Measurements from ENCODE around the gene PATJ.
"Not testable (repeated sequence)": the region's sequence is repeated elsewhere in the genome, so short reads cannot be mapped to it uniquely, and the experiment has no call there.

Gene PATJ

GRCh38 chr1:62212411-62212810, 470.1 kb downstream of the PATJ start:
- no peak for TF ChIP-seq CTCF (conservative IDR thresholded peaks at IDR 0.05; ENCODE audit: low read depth, low read length)
- DNase-seq (ENCODE audit: low read depth): no peak
- no peak overlapping the region for H3K4me3 ChIP-seq (ENCODE audit: low read depth, low read length)

- H3K4me3 ChIP-seq (ENCODE audit: low read depth, low read length): no peak overlapping the region
- no peak for DNase-seq (ENCODE audit: low read depth)
- TF ChIP-seq CTCF (conservative IDR thresholded peaks at IDR 0.05; ENCODE audit: low read depth, low read length): no peak
Measured at GRCh38 chr1:62213075-62213914, 471.0 kb downstream of the PATJ start.

- no peak for DNase-seq (ENCODE audit: low read depth)
- no peak for TF ChIP-seq CTCF (conservative IDR thresholded peaks at IDR 0.05; ENCODE audit: low read depth, low read length)
- H3K4me3 ChIP-seq (ENCODE audit: low read depth, low read length): no peak overlapping the region
Measured at GRCh38 chr1:62218604-62219003, 476.3 kb downstream of the PATJ start.

- not testable (repeated sequence) for H3K4me3 ChIP-seq (ENCODE audit: low read depth, low read length); DNase-seq (ENCODE audit: low read depth)
Measured at GRCh38 chr1:62220456-62220855, 478.2 kb downstream of the PATJ start.

GRCh38 chr1:62221171-62221570, 478.9 kb downstream of the PATJ start:
- TF ChIP-seq CTCF (conservative IDR thresholded peaks at IDR 0.05; ENCODE audit: low read depth, low read length): no peak
- no peak overlapping the region for H3K4me3 ChIP-seq (ENCODE audit: low read depth, low read length)

GRCh38 chr1:62222321-62222720, 480.0 kb downstream of the PATJ start:
- H3K4me3 ChIP-seq (ENCODE audit: low read depth, low read length): no peak overlapping the region
- no peak for TF ChIP-seq CTCF (conservative IDR thresholded peaks at IDR 0.05; ENCODE audit: low read depth, low read length)
- DNase-seq (ENCODE audit: low read depth): no peak

More at GRCh38 chr1:62221171-62221570, 478.9 kb downstream of the PATJ start:
- DNase-seq (ENCODE audit: low read depth): no peak

GRCh38 chr1:62224182-62224581, 481.9 kb downstream of the PATJ start:
- no peak overlapping the region for H3K4me3 ChIP-seq (ENCODE audit: low read depth, low read length)

More at GRCh38 chr1:62224182-62224581, 481.9 kb downstream of the PATJ start:
- DNase-seq (ENCODE audit: low read depth): no peak
- no peak for TF ChIP-seq CTCF (conservative IDR thresholded peaks at IDR 0.05; ENCODE audit: low read depth, low read length)

All from choroid plexus epithelial cell (primary cell).